H1 (cell line): ENCODE measurements around the gene PCDHGA8. TPM values are rescaled to one million over a fixed set of nuclear protein-coding genes. Genes with fewer than 3 reads are reported as not detected.

ENCODE experiments used
- CTCF ChIA-PET: fragments of 300-600 bp; sonication (Branson Sonifier 250); formaldehyde crosslinking; loops from one replicate; lab custom pipeline; 2021; ENCODE audit not compliant: partially characterized antibody; lab: Charles Lee
- POLR2A ChIA-PET: fragments of 300-600 bp; sonication (Branson Sonifier 250); formaldehyde crosslinking; loops from one replicate; lab custom pipeline; 2021; ENCODE audit warnings: inconsistent platforms; ENCODE audit not compliant: partially characterized antibody; lab: Charles Lee
- DNase-seq, 2 experiments: peaks; one replicate each; pipeline versions ENCODE4 v3.0.0 to v3.0.0-alpha.2; 2010 to 2022; ENCODE audit warnings: low spot score in 2 of 2, low read depth in 1 of 2, mixed read lengths in 1 of 2
- FAIRE-seq: peaks from 2 replicates; lab custom pipeline; 2011; peaks lifted over from hg19 to GRCh38; lab: Jason Lieb, UNC
- H2AFZ ChIP-seq: 2 replicates; pipeline ENCODE4 v1.8.1; 2012; ENCODE audit warnings: low read length, inconsistent platforms
- H2AK5ac ChIP-seq: 2 replicates; pipeline ENCODE4 v1.6.1; 2013; ENCODE audit warnings: low read depth, low read length
- H2BK120ac ChIP-seq: replicated peaks from 2 replicates; pipeline ENCODE3; 2013; ENCODE audit warnings: low read depth, low read length, inconsistent platforms
- H2BK12ac ChIP-seq: 2 replicates; pipeline ENCODE4 v1.6.1; 2013; ENCODE audit warnings: low read depth, low read length
- H2BK15ac ChIP-seq: 2 replicates; pipeline ENCODE4 v1.6.1; 2013; ENCODE audit warnings: low read length
- H2BK20ac ChIP-seq: 2 replicates; pipeline ENCODE4 v1.6.1; 2013; ENCODE audit warnings: low read length
- H2BK5ac ChIP-seq: 2 replicates; pipeline ENCODE4 v1.6.1; 2013; ENCODE audit warnings: low read depth, low read length
- H3K14ac ChIP-seq: 2 replicates; pipeline ENCODE4 v1.6.1; 2013; ENCODE audit warnings: inconsistent platforms; ENCODE audit not compliant: insufficient read length
- H3K18ac ChIP-seq: 2 replicates; pipeline ENCODE4 v1.6.1; 2013; ENCODE audit warnings: low read length; ENCODE audit errors: extremely low read depth
- H3K23ac ChIP-seq: 2 replicates; pipeline ENCODE4 v1.6.1; 2013; ENCODE audit warnings: inconsistent platforms; ENCODE audit not compliant: insufficient read length
- H3K23me2 ChIP-seq: 2 replicates; pipeline ENCODE4 v1.6.1; 2013; ENCODE audit warnings: low read depth, low read length
- H3K27ac ChIP-seq: 2 replicates; pipeline ENCODE4 v1.6.1; 2011; ENCODE audit warnings: low read depth, low read length, inconsistent platforms
- H3K27me3 ChIP-seq, 4 experiments: replicated peaks in 1 of 4; 1 replicate in 1 of 4; 2 replicates in 3 of 4; pipeline versions ENCODE4 v1.6.1 to v1.8.1; 2011 to 2013; ENCODE audit warnings: low read length in 3 of 4, mild to moderate bottlenecking in 3 of 4, inconsistent platforms in 2 of 4, mixed read lengths in 2 of 4, moderate library complexity in 1 of 4; ENCODE audit not compliant: control insufficient read depth in 3 of 4, insufficient read depth in 3 of 4; ENCODE audit errors: extremely low read depth in 1 of 4
- H3K36me3 ChIP-seq, 4 experiments: 2 replicates each; pipeline versions ENCODE4 v1.6.1 to v1.8.1; 2011 to 2013; ENCODE audit warnings: mild to moderate bottlenecking in 4 of 4, low read length in 3 of 4, moderate library complexity in 2 of 4, control low read depth in 1 of 4, inconsistent platforms in 1 of 4; ENCODE audit not compliant: insufficient read depth in 4 of 4, control insufficient read depth in 2 of 4
- H3K4ac ChIP-seq: replicated peaks from 2 replicates; pipeline ENCODE3; 2013; ENCODE audit warnings: low read length, low read depth, mixed read lengths, inconsistent platforms; ENCODE audit not compliant: insufficient read length
- H3K4me1 ChIP-seq, 4 experiments: replicated peaks in 1 of 4; 1 replicate in 1 of 4; 2 replicates in 3 of 4; pipeline versions ENCODE4 v1.6.1 to v1.8.1; 2011 to 2013; ENCODE audit warnings: low read length in 3 of 4, inconsistent platforms in 2 of 4, mixed read lengths in 1 of 4; ENCODE audit not compliant: insufficient read depth in 4 of 4, control insufficient read depth in 3 of 4
- H3K4me2 ChIP-seq, 2 experiments: 2 replicates each; pipeline versions ENCODE4 v1.6.1 to v1.8.1; 2011 to 2013; ENCODE audit warnings: low read depth in 2 of 2, low read length in 2 of 2, control low read depth in 1 of 2, inconsistent platforms in 1 of 2, mild to moderate bottlenecking in 1 of 2; ENCODE audit not compliant: insufficient read depth in 1 of 2
- H3K4me3 ChIP-seq, 4 experiments: fragments of 200-600, 300-600 bp in 1 of 4; sonication (generic), shearing (Covaris generic), sonication (Bioruptor Twin) in 1 of 4; 2 replicates each; pipeline versions ENCODE4 v1.5.1 to v1.8.1; 2011 to 2016; ENCODE audit warnings: low read length in 4 of 4, low read depth in 3 of 4, control low read depth in 2 of 4, inconsistent platforms in 2 of 4, mild to moderate bottlenecking in 2 of 4, mixed read lengths in 1 of 4, moderate library complexity in 1 of 4; ENCODE audit not compliant: insufficient read depth in 2 of 4; ENCODE audit errors: extremely low read depth in 1 of 4
- H3K56ac ChIP-seq: replicated peaks from 2 replicates; pipeline ENCODE3; 2013; ENCODE audit warnings: low read depth, mild to moderate bottlenecking, mixed read lengths, low read length, inconsistent platforms; ENCODE audit not compliant: insufficient read length
- H3K79me1 ChIP-seq: 2 replicates; pipeline ENCODE4 v1.6.1; 2013; ENCODE audit warnings: low read depth, low read length, control low read depth
- H3K79me2 ChIP-seq, 2 experiments: 2 replicates each; pipeline versions ENCODE4 v1.6.1 to v1.8.1; 2012 to 2013; ENCODE audit warnings: low read length in 2 of 2, mild to moderate bottlenecking in 2 of 2, inconsistent platforms in 1 of 2; ENCODE audit not compliant: insufficient read depth in 2 of 2, control insufficient read depth in 1 of 2
- H3K9ac ChIP-seq, 4 experiments: replicated peaks in 1 of 4; 1 replicate in 1 of 4; 2 replicates in 3 of 4; pipeline versions ENCODE4 v1.6.1 to v1.8.1; 2011 to 2013; ENCODE audit warnings: low read depth in 3 of 4, low read length in 3 of 4, control low read depth in 2 of 4, mild to moderate bottlenecking in 2 of 4, moderate library complexity in 2 of 4, inconsistent platforms in 1 of 4; ENCODE audit errors: extremely low read depth in 1 of 4
- H3K9me3 ChIP-seq, 2 experiments: 2 replicates each; pipeline versions ENCODE4 v1.6.1 to v1.8.1; 2012 to 2013; ENCODE audit warnings: mild to moderate bottlenecking in 2 of 2, moderate library complexity in 2 of 2, control low read depth in 1 of 2, inconsistent platforms in 1 of 2, low read depth in 1 of 2, low read length in 1 of 2, mixed read lengths in 1 of 2; ENCODE audit not compliant: insufficient read depth in 2 of 2
- H4K20me1 ChIP-seq, 2 experiments: replicated peaks in 1 of 2; 2 replicates each; pipeline versions ENCODE3 to v1.8.1; 2011 to 2013; ENCODE audit warnings: inconsistent platforms in 2 of 2, low read length in 2 of 2, mild to moderate bottlenecking in 1 of 2; ENCODE audit not compliant: insufficient read depth in 2 of 2, control insufficient read depth in 1 of 2
- H4K5ac ChIP-seq: 2 replicates; pipeline ENCODE4 v1.6.1; 2013; ENCODE audit warnings: low read length, low read depth, mixed read lengths, inconsistent platforms; ENCODE audit not compliant: insufficient read length
- H4K8ac ChIP-seq: 2 replicates; pipeline ENCODE4 v1.8.0; 2013; ENCODE audit warnings: mild to moderate bottlenecking, moderate library complexity, low read length, inconsistent platforms; ENCODE audit not compliant: insufficient read depth; ENCODE audit errors: extremely low read depth
- H4K91ac ChIP-seq: replicated peaks from 2 replicates; pipeline ENCODE3; 2013; ENCODE audit warnings: low read length, mixed read lengths, inconsistent platforms; ENCODE audit not compliant: insufficient read length
- JUND ChIP-seq: IDR thresholded peaks from 2 replicates; pipeline ENCODE4 v1.6.1; 2011; ENCODE audit warnings: mild to moderate bottlenecking, improper control_type of control experiment, low read length
- KDM5A ChIP-seq: fragments of 200-600 bp; IDR thresholded peaks from 2 replicates; pipeline ENCODE4 v1.7.1; 2012; ENCODE audit warnings: mild to moderate bottlenecking, low read length, inconsistent platforms, mixed read lengths
- MAFK ChIP-seq: IDR thresholded peaks from 2 replicates; pipeline ENCODE4 v1.6.1; 2012; ENCODE audit warnings: low read depth, mild to moderate bottlenecking, improper control_type of control experiment, low read length
- NRF1 ChIP-seq: IDR thresholded peaks from 2 replicates; pipeline ENCODE4 v1.6.1; 2011; ENCODE audit warnings: mild to moderate bottlenecking, low read depth, low read length, improper control_type of control experiment
- PHF8 ChIP-seq: fragments of 200-600 bp; sonication (generic); conservative IDR thresholded peaks from 2 replicates; pipeline ENCODE4 v1.7.1; 2012; ENCODE audit warnings: low read depth, mild to moderate bottlenecking, inconsistent platforms, low read length, moderate library complexity
- POU5F1 ChIP-seq: IDR thresholded peaks from 2 replicates; pipeline ENCODE4 v1.6.1; 2011; ENCODE audit warnings: low read depth, mild to moderate bottlenecking, low read length, moderate library complexity
- TEAD4 ChIP-seq: IDR thresholded peaks from 2 replicates; pipeline ENCODE4 v1.6.1; 2012; ENCODE audit warnings: low read depth, low read length, inconsistent platforms, mixed read lengths
- WGBS, 2 experiments: shearing (Covaris generic) in 1 of 2; methylation state at CpG; one replicate each; pipeline versions ENCODE4 v1.1.6 to v1.1.7; 2013 to 2015; ENCODE audit warnings: low lambda C conversion rate in 2 of 2, mixed read lengths in 2 of 2, inconsistent platforms in 1 of 2, low coverage in 1 of 2, missing lambda C conversion rate in 1 of 2; ENCODE audit not compliant: insufficient replicate concordance in 2 of 2, insufficient coverage in 1 of 2, insufficient read length in 1 of 2; ENCODE audit errors: extremely low coverage in 1 of 2, missing lambda C conversion rate in 1 of 2; 5-methylcytosine and 5-hydroxymethylcytosine counted together
- polyA plus RNA-seq, 7 experiments: library from polyadenylated mRNA; depleted of rRNA in 3 of 7; stranded (reverse) in 5 of 7; unstranded in 2 of 7; fragments of >200 nt in 5 of 7; fragments of 200-250 nt in 2 of 7; gene quantifications; 1 replicate in 5 of 7; 2 replicates in 1 of 7; 4 replicates in 1 of 7; pipeline versions ENCODE4 v1.2.1 to v1.2.3, GENCODE V29; 2011 to 2013; ENCODE audit warnings: missing spikeins in 2 of 7, mixed read lengths in 2 of 7
- total RNA-seq: library from RNA; stranded (reverse); fragmentation: NEBNext Ultra II Directional; extraction: Animal tissue kit (Norgen Biotek cat#: 25700); gene quantifications from 2 replicates; pipeline ENCODE4 v1.2.1, GENCODE V29; 2021
- TF ChIP-seq, protein P1 (sequence below): IDR thresholded peaks from 2 replicates; pipeline ENCODE4 v1.6.1; 2011; ENCODE audit warnings: low read length, improper control_type of control experiment

Gene PCDHGA8
- total and polyA plus RNA-seq, 2 of the 8 experiments (the other 6 are each of a cell fraction or from before 2014, with no cell fraction given), result 0.79 to 1.4 TPM

DNA sequence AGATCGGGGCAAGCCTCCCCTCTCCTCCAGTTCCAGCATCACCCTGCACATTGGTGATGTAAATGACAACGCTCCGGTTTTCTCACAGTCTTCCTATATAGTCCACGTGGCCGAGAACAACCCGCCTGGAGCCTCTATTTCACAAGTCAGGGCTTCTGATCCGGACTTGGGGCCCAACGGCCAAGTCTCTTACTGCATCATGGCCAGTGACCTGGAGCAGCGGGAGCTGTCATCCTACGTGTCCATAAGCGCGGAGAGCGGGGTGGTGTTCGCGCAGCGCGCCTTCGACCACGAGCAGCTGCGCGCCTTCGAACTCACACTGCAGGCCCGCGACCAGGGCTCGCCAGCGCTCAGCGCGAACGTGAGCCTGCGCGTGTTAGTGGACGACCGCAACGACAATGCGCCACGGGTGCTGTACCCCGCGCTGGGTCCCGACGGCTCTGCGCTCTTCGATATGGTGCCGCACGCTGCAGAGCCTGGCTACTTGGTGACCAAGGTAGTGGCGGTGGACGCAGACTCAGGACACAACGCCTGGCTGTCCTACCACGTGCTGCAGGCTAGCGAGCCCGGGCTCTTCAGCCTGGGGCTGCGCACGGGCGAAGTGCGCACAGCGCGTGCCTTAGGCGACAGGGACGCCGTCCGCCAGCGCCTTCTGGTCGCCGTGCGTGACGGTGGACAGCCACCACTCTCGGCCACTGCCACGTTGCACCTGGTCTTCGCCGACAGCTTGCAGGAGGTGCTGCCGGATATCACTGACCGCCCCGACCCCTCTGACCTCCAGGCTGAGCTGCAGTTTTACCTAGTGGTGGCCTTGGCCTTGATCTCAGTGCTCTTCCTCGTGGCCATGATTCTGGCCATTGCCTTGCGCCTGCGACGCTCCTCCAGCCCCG, 3.0 kb upstream of the PCDHGA8 start:
- H3K79me2 ChIP-seq, result no peaks in the 10 kb centered on the region
- no peak overlapping the region for H2BK120ac ChIP-seq
- ChIA-PET CTCF (interaction anchor here (0.8 to 8.7 kb wide), 24 partner anchors 11 to 207 kb away, joined by 3 to 68 read pairs (median 7); partner anchors contain the start of genes PCDHB10, PCDHB15, PCDHB16 and PCDHGA10), POLR2A (interaction anchor here (1.0 kb wide), 1 partner anchor 124 kb away, joined by 3 read pairs; no protein-coding TSS in a partner anchor)
- no peaks in the 10 kb centered on the region for H3K79me1 ChIP-seq
- no peaks in the 10 kb centered on the region; the same call in 1 of the 2 replicates for H3K23me2 ChIP-seq
- H2BK5ac ChIP-seq, result no peak overlapping the region
- no peak overlapping the region; the same call in none of the 2 replicates for H4K8ac ChIP-seq
- no peak overlapping the region for H2BK12ac ChIP-seq
- no peak overlapping the region; a peak in 1 of 4 replicates for H3K4me2 ChIP-seq
- no peak for DNase-seq
- H3K23ac ChIP-seq, result no peak overlapping the region
- 0 out of 8 replicates have a peak overlapping the region, but pooled peaks of 1 of the 4 experiments have one; percentile 36 for H3K4me3 ChIP-seq
- H4K20me1 ChIP-seq, result no peaks in the 10 kb centered on the region
- H3K4me1 ChIP-seq, result no peaks in the 10 kb centered on the region
- H3K14ac ChIP-seq, result no peak overlapping the region
- H3K9ac ChIP-seq, result no peak overlapping the region
- H3K4ac ChIP-seq, result no peak overlapping the region
- no peak overlapping the region for H3K56ac ChIP-seq
- no peaks in the 10 kb centered on the region; a peak in 1 of 7 replicates for H3K27me3 ChIP-seq
- H3K9me3 ChIP-seq, result peaks cover 46 to 54% of the 10 kb centered on the region in 2 experiments
- WGBS, 2 experiments, result 95% methylated on average over 62 of the region's 77 CpGs; no CpG with 5 or more reads in 1 of the 2 experiments
- no peak overlapping the region for H2BK15ac ChIP-seq
- H2AK5ac ChIP-seq, result no peak overlapping the region
- H4K91ac ChIP-seq, result no peak overlapping the region
- H3K36me3 ChIP-seq, result peaks cover 3 to 29% (median 14%) of the 10 kb centered on the region in 4 experiments; a peak in 7 of 8 replicates
- TF ChIP-seq, protein P1, sequence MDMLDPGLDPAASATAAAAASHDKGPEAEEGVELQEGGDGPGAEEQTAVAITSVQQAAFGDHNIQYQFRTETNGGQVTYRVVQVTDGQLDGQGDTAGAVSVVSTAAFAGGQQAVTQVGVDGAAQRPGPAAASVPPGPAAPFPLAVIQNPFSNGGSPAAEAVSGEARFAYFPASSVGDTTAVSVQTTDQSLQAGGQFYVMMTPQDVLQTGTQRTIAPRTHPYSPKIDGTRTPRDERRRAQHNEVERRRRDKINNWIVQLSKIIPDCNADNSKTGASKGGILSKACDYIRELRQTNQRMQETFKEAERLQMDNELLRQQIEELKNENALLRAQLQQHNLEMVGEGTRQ, result no peak
- no peak for TF ChIP-seq MAFK
- no peak for TF ChIP-seq POU5F1
- no peak for TF ChIP-seq JUND
- no peak for TF ChIP-seq NRF1
- TF ChIP-seq KDM5A, result no peak
- TF ChIP-seq TEAD4, result no peak
- TF ChIP-seq PHF8, result no peak
- TF ChIP-seq, all 59 proteins: peak for 0
- no peak for FAIRE-seq
- Histone ChIP-seq H3K18ac (no peak overlapping the region), H4K5ac (no peak overlapping the region), H3K27ac (no peak overlapping the region), H2BK20ac (no peak overlapping the region), H2AFZ (no peak overlapping the region)
